ENCODE results near the gene ACSM4. TPM values are rescaled to one million over a fixed set of nuclear protein-coding genes. Genes with fewer than 3 reads are reported as not detected.

The ACSM4 gene
- total and polyA plus RNA-seq, 9 of the 15 experiments (the other 6 are each of a cell fraction or from before 2014, with no cell fraction given), result not detected

- WGBS (ENCODE audit: insufficient coverage, low coverage, missing lambda C conversion rate), result 51% methylated on average over 5 of the region's 6 CpGs
- H3K27ac ChIP-seq (ENCODE audit: extremely low read depth, low read depth, low read length), result no peak overlapping the region
- no peaks in the 10 kb centered on the region for H4K20me1 ChIP-seq (replicated peaks; ENCODE audit: control insufficient read depth, insufficient read depth, low read length)
- H3K36me3 ChIP-seq (ENCODE audit: control insufficient read depth, insufficient read depth, low read length), result no peaks in the 10 kb centered on the region
- no peaks in the 10 kb centered on the region for H3K9me1 ChIP-seq (ENCODE audit: control insufficient read depth, insufficient read depth, low read length)
- no peaks in the 10 kb centered on the region for H3K79me2 ChIP-seq (ENCODE audit: control insufficient read depth, insufficient read depth, low read length)
- ATAC-seq (no peak), FAIRE-seq (no peak), DNase-seq (ENCODE audit: extremely low read depth in 1 of 4, low spot score in 3 of 4) (no peak)
- in situ Hi-C loops (cut with MboI), result no loop called here
- H3K9me3 ChIP-seq (replicated peaks; ENCODE audit: control insufficient read depth, insufficient read depth, low read depth, low read length), result no peaks in the 10 kb centered on the region
- no peak overlapping the region for H3K4me2 ChIP-seq (ENCODE audit: insufficient read depth, low read length)
- H3K9ac ChIP-seq (ENCODE audit: insufficient read depth in 1 of 2, low read depth in 2 of 2, low read length in 2 of 2), result no peak overlapping the region
- no peaks in the 10 kb centered on the region for H3K27me3 ChIP-seq (ENCODE audit: control insufficient read depth in 2 of 2, insufficient read depth in 2 of 2, low read length in 2 of 2)
- no peak overlapping the region for H3K4me3 ChIP-seq
- no TSS peak for BruUV-seq (replicated peaks)
- ChIA-PET CTCF (ENCODE audit: low intra/inter-chr PET ratio) (no interaction called here), POLR2A (no interaction called here)
- intact Hi-C loops (cut with micrococcal nuclease), result no loop called here
- H2AFZ ChIP-seq (ENCODE audit: low read depth, low read length), result peak overlapping the region; percentile 67; the same call in 1 of the 2 replicates
- peaks cover 0 to 8% of the 10 kb centered on the region in 2 experiments; a peak in 3 of 5 replicates for H3K4me1 ChIP-seq (replicated peaks in 1 of 2; ENCODE audit: control insufficient read depth in 2 of 2, insufficient read depth in 2 of 2, low read length in 2 of 2)
- TF ChIP-seq U2AF1 (optimal IDR thresholded peaks at IDR 0.05; ENCODE audit: low read depth, low read length), result no peak
- TF ChIP-seq HOXB6 (CRISPR knock-in tag; IDR thresholded peaks at IDR 0.05; ENCODE audit: borderline replicate concordance), result no peak
- no peak for TF ChIP-seq CEBPZ (IDR thresholded peaks at IDR 0.05; ENCODE audit: borderline replicate concordance, low read depth, low read length)
- TF ChIP-seq ZNF76 (CRISPR knock-in tag; IDR thresholded peaks at IDR 0.05; ENCODE audit: borderline replicate concordance), result no peak
- no peak for TF ChIP-seq E2F6 (IDR thresholded peaks at IDR 0.05; ENCODE audit: borderline replicate concordance in 1 of 2, extremely low read depth in 1 of 2, insufficient read depth in 1 of 2, insufficient read length in 1 of 2, low read depth in 1 of 2, low read length in 1 of 2, poor library complexity in 1 of 2, severe bottlenecking in 1 of 2)
- no peak for TF ChIP-seq SMAD4 (CRISPR knock-in tag; conservative IDR thresholded peaks at IDR 0.05)
- TF ChIP-seq RB1 (IDR thresholded peaks at IDR 0.05; ENCODE audit: low read depth), result no peak
- no peak for TF ChIP-seq GTF2F1 (IDR thresholded peaks at IDR 0.05; ENCODE audit: low read depth, low read length)
- TF ChIP-seq OTX1 (CRISPR knock-in tag; IDR thresholded peaks at IDR 0.05), result no peak
- TF ChIP-seq UBTF (IDR thresholded peaks at IDR 0.05; ENCODE audit: borderline replicate concordance in 1 of 2, low read depth in 2 of 2, low read length in 2 of 2), result no peak
Observed at GRCh38 chr12:7346551-7347225, 42.8 kb downstream of the ACSM4 start.
